ENCODE results near the gene PNMA8C.

Gene PNMA8C

DNA sequence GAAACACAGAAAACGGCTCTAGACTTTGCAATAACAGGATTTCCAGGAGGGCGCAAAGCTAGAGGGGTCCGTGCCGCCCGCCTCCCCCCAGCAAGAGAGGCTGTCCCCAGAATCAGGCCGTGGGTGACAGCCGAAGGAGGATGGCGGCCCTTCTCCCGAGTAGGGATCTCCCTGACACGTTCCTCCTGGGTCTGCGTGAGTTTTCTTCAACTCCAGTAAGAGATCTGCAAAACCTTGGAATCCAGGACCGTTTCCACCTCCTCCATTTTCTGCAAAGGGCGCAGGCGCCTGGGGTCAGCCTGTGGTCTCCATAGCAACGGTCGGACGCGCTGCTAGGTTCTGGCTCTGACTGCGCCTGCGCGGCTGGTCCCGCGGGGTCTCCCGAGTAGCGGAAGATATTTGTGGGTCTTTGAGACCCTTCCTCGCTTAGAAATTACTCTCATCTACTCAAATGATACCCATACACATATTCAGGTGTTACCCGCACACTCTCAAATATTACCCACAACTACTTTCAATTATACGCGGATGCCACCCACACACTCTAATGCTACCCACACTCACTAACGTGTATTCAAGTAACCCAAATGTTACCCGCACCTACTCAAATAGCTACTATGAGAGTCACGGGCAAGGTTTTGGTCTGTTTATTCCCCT, 2.1 kb downstream of the PNMA8C start:
- Histone ChIP-seq H3K36me3 (ENCODE audit: control insufficient read depth in 2 of 2, insufficient read depth in 1 of 2, low read length in 2 of 2) (no peaks in the 10 kb centered on the region), H3K9me3 (ENCODE audit: control insufficient read depth, insufficient read depth, low read depth, low read length) (no peaks in the 10 kb centered on the region), H3K4me1 (ENCODE audit: control insufficient read depth, insufficient read depth, low read length) (peaks cover 7% of the 10 kb centered on the region), H3K4me3 (ENCODE audit: low read depth, low read length) (peak overlapping the region; percentile 30), H3K27ac (ENCODE audit: extremely low read depth, low read depth, low read length) (no peak overlapping the region; the same call in 1 of the 2 replicates)
- ChIA-PET CTCF (interaction anchor here (0.6 to 1.9 kb wide), 8 partner anchors 9 to 350 kb away, joined by 3 to 10 read pairs (median 4); no protein-coding TSS in a partner anchor), POLR2A (interaction anchor here (0.7 to 1.1 kb wide), 2 partner anchors 13 to 601 kb away, joined by 3 to 8 read pairs; partner anchors contain the start of gene CCDC8)
- peak; percentile 65 for TF ChIP-seq EGR2 (tag by site-specific recombination; IDR thresholded peaks at IDR 0.05; ENCODE audit: low read depth)
- peak; percentile 98 for TF ChIP-seq ZXDB (tag by site-specific recombination; IDR thresholded peaks at IDR 0.05)
- no peak for TF ChIP-seq SP3 (tag by site-specific recombination; IDR thresholded peaks at IDR 0.05)
- no peak for TF ChIP-seq ZNF174 (tag by site-specific recombination; IDR thresholded peaks at IDR 0.05)
- TF ChIP-seq ZNF335 (tag by site-specific recombination; conservative IDR thresholded peaks at IDR 0.05), result peak; percentile 88
- TF ChIP-seq ZFHX2 (tag by site-specific recombination; conservative IDR thresholded peaks at IDR 0.05), result peak; percentile 83
- TF ChIP-seq, protein P1, sequence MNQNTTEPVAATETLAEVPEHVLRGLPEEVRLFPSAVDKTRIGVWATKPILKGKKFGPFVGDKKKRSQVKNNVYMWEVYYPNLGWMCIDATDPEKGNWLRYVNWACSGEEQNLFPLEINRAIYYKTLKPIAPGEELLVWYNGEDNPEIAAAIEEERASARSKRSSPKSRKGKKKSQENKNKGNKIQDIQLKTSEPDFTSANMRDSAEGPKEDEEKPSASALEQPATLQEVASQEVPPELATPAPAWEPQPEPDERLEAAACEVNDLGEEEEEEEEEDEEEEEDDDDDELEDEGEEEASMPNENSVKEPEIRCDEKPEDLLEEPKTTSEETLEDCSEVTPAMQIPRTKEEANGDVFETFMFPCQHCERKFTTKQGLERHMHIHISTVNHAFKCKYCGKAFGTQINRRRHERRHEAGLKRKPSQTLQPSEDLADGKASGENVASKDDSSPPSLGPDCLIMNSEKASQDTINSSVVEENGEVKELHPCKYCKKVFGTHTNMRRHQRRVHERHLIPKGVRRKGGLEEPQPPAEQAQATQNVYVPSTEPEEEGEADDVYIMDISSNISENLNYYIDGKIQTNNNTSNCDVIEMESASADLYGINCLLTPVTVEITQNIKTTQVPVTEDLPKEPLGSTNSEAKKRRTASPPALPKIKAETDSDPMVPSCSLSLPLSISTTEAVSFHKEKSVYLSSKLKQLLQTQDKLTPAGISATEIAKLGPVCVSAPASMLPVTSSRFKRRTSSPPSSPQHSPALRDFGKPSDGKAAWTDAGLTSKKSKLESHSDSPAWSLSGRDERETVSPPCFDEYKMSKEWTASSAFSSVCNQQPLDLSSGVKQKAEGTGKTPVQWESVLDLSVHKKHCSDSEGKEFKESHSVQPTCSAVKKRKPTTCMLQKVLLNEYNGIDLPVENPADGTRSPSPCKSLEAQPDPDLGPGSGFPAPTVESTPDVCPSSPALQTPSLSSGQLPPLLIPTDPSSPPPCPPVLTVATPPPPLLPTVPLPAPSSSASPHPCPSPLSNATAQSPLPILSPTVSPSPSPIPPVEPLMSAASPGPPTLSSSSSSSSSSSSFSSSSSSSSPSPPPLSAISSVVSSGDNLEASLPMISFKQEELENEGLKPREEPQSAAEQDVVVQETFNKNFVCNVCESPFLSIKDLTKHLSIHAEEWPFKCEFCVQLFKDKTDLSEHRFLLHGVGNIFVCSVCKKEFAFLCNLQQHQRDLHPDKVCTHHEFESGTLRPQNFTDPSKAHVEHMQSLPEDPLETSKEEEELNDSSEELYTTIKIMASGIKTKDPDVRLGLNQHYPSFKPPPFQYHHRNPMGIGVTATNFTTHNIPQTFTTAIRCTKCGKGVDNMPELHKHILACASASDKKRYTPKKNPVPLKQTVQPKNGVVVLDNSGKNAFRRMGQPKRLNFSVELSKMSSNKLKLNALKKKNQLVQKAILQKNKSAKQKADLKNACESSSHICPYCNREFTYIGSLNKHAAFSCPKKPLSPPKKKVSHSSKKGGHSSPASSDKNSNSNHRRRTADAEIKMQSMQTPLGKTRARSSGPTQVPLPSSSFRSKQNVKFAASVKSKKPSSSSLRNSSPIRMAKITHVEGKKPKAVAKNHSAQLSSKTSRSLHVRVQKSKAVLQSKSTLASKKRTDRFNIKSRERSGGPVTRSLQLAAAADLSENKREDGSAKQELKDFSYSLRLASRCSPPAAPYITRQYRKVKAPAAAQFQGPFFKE (tag by site-specific recombination; IDR thresholded peaks at IDR 0.05; ENCODE audit: borderline replicate concordance), result no peak

DNA sequence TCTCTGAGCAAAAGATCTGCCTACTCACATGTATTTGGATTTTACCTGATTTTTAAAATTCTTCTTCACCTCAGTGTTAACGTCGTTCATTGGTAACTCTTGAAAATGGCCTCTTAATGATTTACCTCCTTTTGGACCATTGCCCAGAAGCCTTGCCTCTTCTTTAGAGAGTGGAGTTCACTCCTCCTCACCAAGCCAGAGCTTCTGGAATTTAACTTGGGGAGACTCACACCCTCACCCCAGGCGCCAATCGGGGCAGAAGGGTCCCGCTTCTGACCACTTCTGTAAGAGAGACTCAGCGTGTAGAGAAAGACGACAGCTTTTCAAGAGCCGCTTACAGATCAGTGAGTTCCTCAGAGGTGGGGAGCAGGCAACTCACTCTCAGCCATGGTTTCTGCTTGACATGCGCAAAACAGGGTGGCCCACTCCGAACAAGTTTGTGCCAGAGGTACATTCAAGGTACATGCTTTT, 2.7 kb downstream of the PNMA8C start:
- H3K4me1 ChIP-seq (ENCODE audit: control insufficient read depth, insufficient read depth, low read length), result peaks cover 7% of the 10 kb centered on the region
- no peaks in the 10 kb centered on the region for H3K36me3 ChIP-seq (ENCODE audit: control insufficient read depth in 2 of 2, insufficient read depth in 1 of 2, low read length in 2 of 2)
- CTCF ChIA-PET, result interaction anchor here (0.9 to 1.7 kb wide), 3 partner anchors 8 to 350 kb away, joined by 3 to 6 read pairs (median 3); no protein-coding TSS in a partner anchor
- H3K4me3 ChIP-seq (ENCODE audit: low read depth, low read length), result peak overlapping the region; percentile 30
- POLR2A ChIA-PET, result interaction anchor here (2.3 kb wide), 1 partner anchor 13 kb away, joined by 10 read pairs; the partner anchor contains the start of gene CCDC8
- H3K9me3 ChIP-seq (ENCODE audit: control insufficient read depth, insufficient read depth, low read depth, low read length), result no peaks in the 10 kb centered on the region
- H3K27ac ChIP-seq (ENCODE audit: extremely low read depth, low read depth, low read length), result no peak overlapping the region; the same call in 1 of the 2 replicates
- TF ChIP-seq ZNF302 (tag by site-specific recombination; IDR thresholded peaks at IDR 0.05; ENCODE audit: low read depth) (no peak), ZNF600 (tag by site-specific recombination; IDR thresholded peaks at IDR 0.05) (no peak), TCF7L2 (IDR thresholded peaks at IDR 0.05; ENCODE audit: borderline replicate concordance, low read depth, low read length) (no peak), ZFP3 (tag by site-specific recombination; IDR thresholded peaks at IDR 0.05; ENCODE audit: low read depth) (no peak), ZNF140 (tag by site-specific recombination; IDR thresholded peaks at IDR 0.05) (no peak), ZNF214 (tag by site-specific recombination; IDR thresholded peaks at IDR 0.05; ENCODE audit: borderline replicate concordance) (no peak), GFI1B (tag by site-specific recombination; IDR thresholded peaks at IDR 0.05) (no peak), ZNF677 (tag by site-specific recombination; IDR thresholded peaks at IDR 0.05) (no peak), ZSCAN30 (tag by site-specific recombination; IDR thresholded peaks at IDR 0.05) (no peak)
- TF ChIP-seq, protein P2, sequence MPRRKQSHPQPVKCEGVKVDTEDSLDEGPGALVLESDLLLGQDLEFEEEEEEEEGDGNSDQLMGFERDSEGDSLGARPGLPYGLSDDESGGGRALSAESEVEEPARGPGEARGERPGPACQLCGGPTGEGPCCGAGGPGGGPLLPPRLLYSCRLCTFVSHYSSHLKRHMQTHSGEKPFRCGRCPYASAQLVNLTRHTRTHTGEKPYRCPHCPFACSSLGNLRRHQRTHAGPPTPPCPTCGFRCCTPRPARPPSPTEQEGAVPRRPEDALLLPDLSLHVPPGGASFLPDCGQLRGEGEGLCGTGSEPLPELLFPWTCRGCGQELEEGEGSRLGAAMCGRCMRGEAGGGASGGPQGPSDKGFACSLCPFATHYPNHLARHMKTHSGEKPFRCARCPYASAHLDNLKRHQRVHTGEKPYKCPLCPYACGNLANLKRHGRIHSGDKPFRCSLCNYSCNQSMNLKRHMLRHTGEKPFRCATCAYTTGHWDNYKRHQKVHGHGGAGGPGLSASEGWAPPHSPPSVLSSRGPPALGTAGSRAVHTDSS (tag by site-specific recombination; IDR thresholded peaks at IDR 0.05), result no peak
- TF ChIP-seq, protein P3, sequence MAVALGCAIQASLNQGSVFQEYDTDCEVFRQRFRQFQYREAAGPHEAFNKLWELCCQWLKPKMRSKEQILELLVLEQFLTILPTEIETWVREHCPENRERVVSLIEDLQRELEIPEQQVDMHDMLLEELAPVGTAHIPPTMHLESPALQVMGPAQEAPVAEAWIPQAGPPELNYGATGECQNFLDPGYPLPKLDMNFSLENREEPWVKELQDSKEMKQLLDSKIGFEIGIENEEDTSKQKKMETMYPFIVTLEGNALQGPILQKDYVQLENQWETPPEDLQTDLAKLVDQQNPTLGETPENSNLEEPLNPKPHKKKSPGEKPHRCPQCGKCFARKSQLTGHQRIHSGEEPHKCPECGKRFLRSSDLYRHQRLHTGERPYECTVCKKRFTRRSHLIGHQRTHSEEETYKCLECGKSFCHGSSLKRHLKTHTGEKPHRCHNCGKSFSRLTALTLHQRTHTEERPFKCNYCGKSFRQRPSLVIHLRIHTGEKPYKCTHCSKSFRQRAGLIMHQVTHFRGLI (tag by site-specific recombination; IDR thresholded peaks at IDR 0.05), result no peak
- TF ChIP-seq, protein P1 (tag by site-specific recombination; IDR thresholded peaks at IDR 0.05; ENCODE audit: borderline replicate concordance), result no peak

Measured in HEK293 (cell line).